Stimulated activated CD8-positive, alpha-beta memory T cell treated with anti-CD3 and anti-CD28 coated beads, Interleukin-12 subunit alpha, Interleukin-12 subunit beta, amount 100 ng/mL, for 1 hour (primary cell): ENCODE results near the gene TMCO1.
"Not testable (repeated sequence)": the region's sequence is repeated elsewhere in the genome, so short reads cannot be mapped to it uniquely, and the experiment has no call there.

Experiments used
- DNase-seq: peaks from one replicate; pipeline ENCODE4 v3.0.0-alpha.2; 2020; ENCODE audit warnings: low read depth

The TMCO1 gene

DNA sequence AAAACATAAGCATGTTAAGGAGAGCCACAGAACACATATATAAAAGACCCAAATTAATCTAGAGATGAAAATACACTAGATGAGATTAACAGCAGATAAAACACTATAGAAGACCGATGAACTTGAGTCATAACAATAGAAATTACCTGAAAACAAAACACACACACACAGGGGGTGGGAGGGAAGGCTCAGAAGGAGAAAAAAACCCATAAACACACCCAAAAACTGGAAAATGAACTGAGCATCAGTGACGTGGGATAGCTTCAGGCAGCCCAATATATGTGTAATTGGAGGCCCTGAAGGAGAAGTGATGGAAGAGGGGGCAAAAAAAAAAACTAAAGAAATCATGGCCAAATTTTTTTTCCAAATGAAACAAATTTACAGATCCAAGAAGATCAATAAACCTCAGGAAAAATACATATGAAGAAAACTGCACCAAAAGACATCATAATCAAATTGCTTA lies 81.7 kb downstream of the TMCO1 start:
- DNase-seq: no peak

DNA sequence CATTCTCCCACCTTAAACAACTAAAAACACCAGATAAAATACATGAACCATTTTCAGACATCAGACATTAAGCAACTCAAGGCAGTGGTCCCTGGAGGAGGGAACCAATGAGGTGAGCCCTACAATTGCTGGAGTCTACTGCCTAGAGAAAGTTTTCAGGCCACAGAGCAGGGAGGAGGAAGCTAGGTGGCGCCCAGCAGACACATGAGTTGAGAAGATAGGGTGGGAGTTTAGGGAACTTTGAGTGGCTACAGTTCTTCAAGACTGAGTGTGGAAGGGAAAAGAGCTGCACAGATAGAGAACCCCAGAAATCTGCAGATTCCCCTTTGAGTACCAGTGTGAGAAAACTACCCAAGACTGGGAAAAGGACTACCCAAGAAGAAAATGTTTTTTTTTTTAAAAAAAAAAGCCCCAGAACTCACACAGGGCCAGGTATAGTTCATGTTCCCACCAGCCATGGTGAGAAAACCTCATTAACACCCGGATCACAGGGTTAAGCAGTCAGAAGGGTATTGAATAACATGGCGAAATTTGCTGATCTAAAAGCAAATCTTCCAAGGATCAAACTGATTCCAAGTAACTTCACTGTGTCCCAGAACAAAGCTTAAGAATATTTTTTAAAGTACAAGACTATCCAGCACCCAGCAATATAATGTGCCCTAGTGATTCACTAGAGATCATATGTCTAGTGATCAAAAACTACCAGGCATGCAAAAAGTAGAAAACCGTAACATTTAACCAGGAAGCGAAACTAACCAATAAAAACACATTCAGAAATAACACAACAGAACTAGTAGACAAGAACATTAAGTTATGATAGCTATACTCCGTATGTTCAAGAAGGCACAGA lies 82.3 kb downstream of the TMCO1 start:
- no peak for DNase-seq

DNA sequence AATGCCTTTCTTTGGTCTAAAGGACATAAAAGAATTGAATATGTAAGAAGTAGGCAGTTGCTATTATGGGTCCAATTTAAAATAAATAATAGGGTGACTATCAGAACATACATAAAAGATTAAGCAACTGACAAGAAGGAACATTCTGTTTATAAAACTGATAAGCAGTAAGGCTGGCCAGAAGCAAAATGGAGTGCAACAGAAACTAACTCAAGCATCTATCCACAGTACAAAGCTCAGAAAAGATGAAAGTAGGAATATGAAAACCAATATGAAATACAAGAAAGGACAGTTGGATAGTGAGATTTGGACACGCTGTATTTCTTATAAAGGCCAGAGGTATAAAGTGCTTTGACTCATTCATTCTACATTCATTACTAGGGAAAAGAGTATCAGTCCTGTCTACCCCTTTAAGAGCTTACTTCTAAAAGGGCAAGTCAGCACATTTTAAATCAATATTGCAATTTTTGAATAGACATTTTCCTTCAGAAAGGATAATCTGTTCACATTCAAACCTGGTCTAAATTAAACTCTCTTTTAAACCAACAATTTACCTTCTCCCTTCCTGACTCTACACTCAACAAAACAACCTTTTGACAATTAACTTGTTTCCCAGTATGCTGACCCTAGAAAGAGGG lies 84.7 kb downstream of the TMCO1 start:
- DNase-seq: no peak

DNA sequence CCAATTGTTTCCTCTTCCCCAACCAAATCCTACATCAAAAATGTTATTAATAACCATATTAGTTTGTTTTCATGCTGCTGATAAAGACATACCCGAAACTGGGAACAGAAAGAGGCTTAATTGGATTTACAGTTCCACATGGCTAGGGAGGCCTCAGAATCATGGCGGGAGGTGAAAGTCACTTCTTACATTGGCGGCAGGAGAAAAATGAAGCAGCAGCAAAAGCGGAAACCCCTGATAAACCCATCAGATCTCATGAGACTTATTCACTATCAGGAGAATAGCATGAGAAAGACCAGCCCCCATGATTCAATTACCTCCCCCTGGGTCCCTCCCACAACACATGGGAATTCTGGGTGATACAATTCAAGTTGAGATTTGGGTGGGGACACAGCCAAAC lies 87.9 kb downstream of the TMCO1 start:
- DNase-seq: not testable (repeated sequence)

GRCh38 chr1:165680303-165680702 lies 88.4 kb downstream of the TMCO1 start:
- no peak for DNase-seq

DNA sequence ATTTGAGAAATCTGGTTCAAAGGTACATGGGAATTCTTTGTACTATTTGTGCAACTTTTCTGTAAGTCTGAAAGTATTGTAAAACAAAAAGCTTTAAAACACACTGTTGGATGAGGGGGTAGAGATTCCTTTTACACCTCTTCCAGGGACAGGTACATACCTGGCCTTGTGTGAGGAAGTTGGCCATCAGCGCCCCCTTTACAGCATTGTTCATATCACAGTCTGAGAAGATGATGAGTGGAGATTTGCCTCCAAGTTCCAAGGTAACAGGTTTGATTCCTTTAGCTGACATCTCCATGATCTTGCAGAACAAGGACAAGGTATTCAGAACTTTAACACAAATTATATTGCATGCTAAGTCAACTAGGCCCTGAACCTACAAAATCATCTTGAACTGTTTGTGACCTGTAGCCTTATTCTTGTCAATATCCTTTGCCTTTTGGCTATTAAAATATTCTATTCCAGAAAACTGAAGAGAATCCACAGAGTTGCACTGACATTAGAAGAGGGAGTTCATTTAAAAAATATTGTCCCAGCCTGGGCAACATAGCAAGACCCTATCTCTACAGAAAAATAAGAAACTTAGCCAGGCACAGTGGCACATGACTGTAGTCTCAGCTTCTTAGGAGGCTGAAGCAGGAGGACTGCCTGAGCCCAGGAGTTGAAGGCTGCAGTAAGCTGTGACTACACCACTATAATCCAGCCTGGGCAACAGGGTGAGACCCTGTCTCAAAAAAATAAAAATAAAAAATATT lies 89.2 kb downstream of the TMCO1 start:
- DNase-seq: no peak

GRCh38 chr1:165678509-165678908 lies 90.2 kb downstream of the TMCO1 start:
- no peak for DNase-seq
